K562 (cell line): Measurements from ENCODE around the gene SNAPC2. TPM values are rescaled to one million over a fixed set of nuclear protein-coding genes. Genes with fewer than 3 reads are reported as not detected.
A peak's percentile ranks its signal among the peaks of the same experiment; 100 is the strongest.

ENCODE experiments used
- ELK3 ChIP-seq: fragments of 450-650 bp; formaldehyde crosslinking; IDR thresholded peaks from 2 replicates; pipeline ENCODE4 v1.4.0; 2020; ENCODE audit warnings: mild to moderate bottlenecking
- GATAD2A ChIP-seq: fragments of 450-650 bp; IDR thresholded peaks from 2 replicates; pipeline ENCODE4 v1.6.1; 2017
- HEY1 ChIP-seq: fragments of 250-450 bp; sonication (Bioruptor Pico); IDR thresholded peaks from 2 replicates; pipeline ENCODE4 v1.5.0; 2020; ENCODE audit warnings: mild to moderate bottlenecking, moderate library complexity, borderline replicate concordance
- MTA1 ChIP-seq: fragments of 450-650 bp; IDR thresholded peaks from 2 replicates; pipeline ENCODE4 v1.6.1; 2017; ENCODE audit warnings: borderline replicate concordance
- MYBL2 ChIP-seq, 2 experiments: fragments of 450-650 bp in 1 of 2; sonication (generic) in 1 of 2; formaldehyde crosslinking in 1 of 2; IDR thresholded peaks; 2 replicates each; pipeline versions ENCODE4 v1.6.1 to v1.8.1; 2017 to 2022; ENCODE audit warnings: borderline replicate concordance in 1 of 2, inconsistent platforms in 1 of 2, low read depth in 1 of 2, mild to moderate bottlenecking in 1 of 2, missing genetic modification reagents in 1 of 2, moderate library complexity in 1 of 2
- MYC ChIP-seq, 2 experiments: fragments of 250-450 bp in 1 of 2; sonication (Bioruptor Pico) in 1 of 2; IDR thresholded peaks; 2 replicates each; pipeline versions ENCODE4 v1.5.1 to v1.6.1; 2012 to 2021; ENCODE audit warnings: low read depth in 2 of 2, borderline replicate concordance in 1 of 2, improper control_type of control experiment in 1 of 2, low read length in 1 of 2, mild to moderate bottlenecking in 1 of 2, moderate library complexity in 1 of 2
- MYNN ChIP-seq, 2 experiments: sonication (generic); formaldehyde crosslinking in 1 of 2; IDR thresholded peaks; 2 replicates each; pipeline versions ENCODE4 v1.5.0 to v1.6.1; 2016 to 2020; ENCODE audit warnings: antibody characterized with exemption in 1 of 2, missing genetic modification reagents in 1 of 2
- SRSF7 ChIP-seq: fragments of 200-400 bp; formaldehyde crosslinking; optimal IDR thresholded peaks from 2 replicates; pipeline ENCODE3; 2017; ENCODE audit warnings: mild to moderate bottlenecking, low read depth, low read length
- TAF9B ChIP-seq: fragments of 450-650 bp; IDR thresholded peaks from 2 replicates; pipeline ENCODE4 v1.6.1; 2018; ENCODE audit warnings: mild to moderate bottlenecking; ENCODE audit not compliant: partially characterized antibody
- ZNF408 ChIP-seq: fragments of 250-450 bp; sonication (Bioruptor Pico); IDR thresholded peaks from 2 replicates; pipeline ENCODE4 v1.4.0; 2020; ENCODE audit warnings: low read depth, mild to moderate bottlenecking, moderate library complexity
- ZNF644 ChIP-seq: fragments of 200-800 bp; sonication (Bioruptor generic); IDR thresholded peaks from 2 replicates; pipeline ENCODE4 v1.6.1; 2016; ENCODE audit warnings: low read depth, missing genetic modification characterization, missing compliant biosample characterization
- ZNF740 ChIP-seq, 3 experiments: fragments of 200-800 bp in 1 of 3; sonication (Bioruptor generic) in 1 of 3; sonication (generic) in 1 of 3; formaldehyde crosslinking in 1 of 3; IDR thresholded peaks; 2 replicates each; pipeline versions ENCODE4 v1.6.1 to v1.8.0; 2016 to 2022; ENCODE audit warnings: mild to moderate bottlenecking in 2 of 3, missing compliant biosample characterization in 2 of 3, missing genetic modification characterization in 2 of 3, missing genetic modification reagents in 1 of 3
- ZNF76 ChIP-seq: fragments of 250-450 bp; sonication (Bioruptor Pico); IDR thresholded peaks from 2 replicates; pipeline ENCODE4 v1.4.0; 2020; ENCODE audit warnings: mild to moderate bottlenecking, moderate library complexity, borderline replicate concordance
- ZNF79 ChIP-seq: fragments of 250-450 bp; sonication (Bioruptor Pico); IDR thresholded peaks from 2 replicates; pipeline ENCODE4 v1.4.0; 2020; ENCODE audit warnings: low read depth, mild to moderate bottlenecking, moderate library complexity
- polyA plus RNA-seq, 8 experiments: library from polyadenylated mRNA; depleted of rRNA in 4 of 8; stranded (reverse) in 5 of 8; unstranded in 3 of 8; fragments of >200 nt; fragmentation: Nextera tagmentation in 2 of 8; fragmentation: Illumina TruSeq in 1 of 8; extraction: Ambion mirVana in 2 of 8; extraction: Trizol in 1 of 8; gene quantifications; 2 replicates each; pipeline versions ENCODE4 v1.2.1 to v1.2.3, GENCODE V29; 2011 to 2014; ENCODE audit warnings: inconsistent platforms in 1 of 8, missing spikeins in 1 of 8
- total RNA-seq, 7 experiments: library from RNA; depleted of rRNA in 6 of 7; stranded (reverse); fragments of >200 nt in 6 of 7; fragmentation: Illumina TruSeq in 2 of 7; extraction: Trizol in 2 of 7; gene quantifications; 2 replicates each; pipeline versions ENCODE4 v1.2.1 to v1.2.3, GENCODE V29; 2011 to 2021; ENCODE audit warnings: low replicate concordance in 1 of 7
- TF ChIP-seq, protein P1 (sequence below): sonication (generic); formaldehyde crosslinking; IDR thresholded peaks from 2 replicates; pipeline ENCODE4 v1.8.1; 2023; ENCODE audit warnings: missing genetic modification reagents, mild to moderate bottlenecking, borderline replicate concordance
- TF ChIP-seq, protein P2 (sequence below): fragments of 450-650 bp; IDR thresholded peaks from 2 replicates; pipeline ENCODE4 v1.6.1; 2017; ENCODE audit warnings: mild to moderate bottlenecking, moderate library complexity

Gene SNAPC2
- total and polyA plus RNA-seq, 9 of the 15 experiments (the other 6 are each of a cell fraction or from before 2014, with no cell fraction given), result 0.59 to 45.1 (median 15.3) TPM

DNA sequence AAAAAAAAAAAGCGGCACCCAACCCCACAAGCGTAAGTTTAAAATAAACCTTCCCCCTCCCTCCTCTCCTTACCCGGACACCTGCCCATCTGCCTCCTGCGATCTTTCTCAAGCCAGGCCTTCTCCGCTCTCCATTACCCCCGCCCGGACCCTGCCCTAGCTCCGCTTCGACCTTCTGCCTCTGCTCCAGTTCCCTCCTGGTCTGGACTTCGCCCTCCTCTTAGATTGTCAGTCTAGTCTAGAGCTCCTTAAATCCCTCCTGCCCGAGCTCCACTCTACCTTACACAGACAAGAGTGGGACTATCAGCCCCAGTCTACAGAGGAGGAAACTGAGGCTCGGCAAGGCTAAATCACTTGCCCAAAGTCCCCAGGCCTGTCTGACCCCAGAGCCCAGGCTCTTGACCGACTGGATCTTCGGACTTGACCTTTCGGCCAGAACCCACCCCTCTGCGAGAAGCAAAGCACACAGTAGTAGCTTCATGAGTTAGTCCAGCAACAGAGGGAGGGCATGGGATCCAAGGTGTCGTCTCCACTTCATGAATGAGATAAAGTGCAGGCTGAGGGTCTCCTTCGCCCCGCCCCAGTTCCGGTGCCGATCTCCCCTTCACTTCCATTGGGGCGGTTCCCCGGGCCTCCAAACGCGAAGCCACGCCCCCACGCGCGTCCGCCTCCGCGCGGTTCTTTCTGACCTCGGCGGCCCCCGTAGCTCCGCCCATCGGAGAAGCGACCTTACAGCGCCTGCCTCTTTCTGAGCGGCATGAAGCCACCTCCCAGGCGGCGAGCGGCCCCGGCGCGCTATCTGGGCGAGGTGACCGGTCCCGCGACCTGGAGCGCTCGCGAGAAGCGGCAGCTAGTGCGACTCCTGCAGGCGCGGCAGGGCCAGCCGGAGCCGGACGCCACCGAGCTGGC is at the start of gene SNAPC2 (continued):
- TF ChIP-seq ELK3 (CRISPR knock-in tag) (no peak), MYNN (IDR thresholded peaks at IDR 0.05) (no peak), MYNN (CRISPR knock-in tag; IDR thresholded peaks at IDR 0.05) (no peak), ZNF76 (no peak), ZNF408 (no peak), MYC (IDR thresholded peaks at IDR 0.05; ENCODE audit: low read depth, low read length) (peak; percentile 79), MYC (CRISPR knock-in tag; IDR thresholded peaks at IDR 0.05; ENCODE audit: borderline replicate concordance, low read depth) (no peak), ZNF79 (no peak), HEY1 (no peak), MTA1 (no peak), ZNF644 (tag) (no peak), GATAD2A (no peak), SRSF7 (no peak), TAF9B (no peak), ZNF740 (CRISPR knock-in tag; IDR thresholded peaks at IDR 0.05) (no peak), ZNF740 (tag; IDR thresholded peaks at IDR 0.05) (no peak), MYBL2 (IDR thresholded peaks at IDR 0.05; ENCODE audit: low read depth) (no peak), MYBL2 (CRISPR knock-in tag; IDR thresholded peaks at IDR 0.05; ENCODE audit: borderline replicate concordance) (no peak)
- TF ChIP-seq, protein P1, sequence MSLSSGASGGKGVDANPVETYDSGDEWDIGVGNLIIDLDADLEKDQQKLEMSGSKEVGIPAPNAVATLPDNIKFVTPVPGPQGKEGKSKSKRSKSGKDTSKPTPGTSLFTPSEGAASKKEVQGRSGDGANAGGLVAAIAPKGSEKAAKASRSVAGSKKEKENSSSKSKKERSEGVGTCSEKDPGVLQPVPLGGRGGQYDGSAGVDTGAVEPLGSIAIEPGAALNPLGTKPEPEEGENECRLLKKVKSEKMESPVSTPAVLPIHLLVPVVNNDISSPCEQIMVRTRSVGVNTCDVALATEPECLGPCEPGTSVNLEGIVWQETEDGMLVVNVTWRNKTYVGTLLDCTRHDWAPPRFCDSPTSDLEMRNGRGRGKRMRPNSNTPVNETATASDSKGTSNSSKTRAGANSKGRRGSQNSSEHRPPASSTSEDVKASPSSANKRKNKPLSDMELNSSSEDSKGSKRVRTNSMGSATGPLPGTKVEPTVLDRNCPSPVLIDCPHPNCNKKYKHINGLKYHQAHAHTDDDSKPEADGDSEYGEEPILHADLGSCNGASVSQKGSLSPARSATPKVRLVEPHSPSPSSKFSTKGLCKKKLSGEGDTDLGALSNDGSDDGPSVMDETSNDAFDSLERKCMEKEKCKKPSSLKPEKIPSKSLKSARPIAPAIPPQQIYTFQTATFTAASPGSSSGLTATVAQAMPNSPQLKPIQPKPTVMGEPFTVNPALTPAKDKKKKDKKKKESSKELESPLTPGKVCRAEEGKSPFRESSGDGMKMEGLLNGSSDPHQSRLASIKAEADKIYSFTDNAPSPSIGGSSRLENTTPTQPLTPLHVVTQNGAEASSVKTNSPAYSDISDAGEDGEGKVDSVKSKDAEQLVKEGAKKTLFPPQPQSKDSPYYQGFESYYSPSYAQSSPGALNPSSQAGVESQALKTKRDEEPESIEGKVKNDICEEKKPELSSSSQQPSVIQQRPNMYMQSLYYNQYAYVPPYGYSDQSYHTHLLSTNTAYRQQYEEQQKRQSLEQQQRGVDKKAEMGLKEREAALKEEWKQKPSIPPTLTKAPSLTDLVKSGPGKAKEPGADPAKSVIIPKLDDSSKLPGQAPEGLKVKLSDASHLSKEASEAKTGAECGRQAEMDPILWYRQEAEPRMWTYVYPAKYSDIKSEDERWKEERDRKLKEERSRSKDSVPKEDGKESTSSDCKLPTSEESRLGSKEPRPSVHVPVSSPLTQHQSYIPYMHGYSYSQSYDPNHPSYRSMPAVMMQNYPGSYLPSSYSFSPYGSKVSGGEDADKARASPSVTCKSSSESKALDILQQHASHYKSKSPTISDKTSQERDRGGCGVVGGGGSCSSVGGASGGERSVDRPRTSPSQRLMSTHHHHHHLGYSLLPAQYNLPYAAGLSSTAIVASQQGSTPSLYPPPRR (CRISPR knock-in tag), result no peak
- TF ChIP-seq, protein P2, sequence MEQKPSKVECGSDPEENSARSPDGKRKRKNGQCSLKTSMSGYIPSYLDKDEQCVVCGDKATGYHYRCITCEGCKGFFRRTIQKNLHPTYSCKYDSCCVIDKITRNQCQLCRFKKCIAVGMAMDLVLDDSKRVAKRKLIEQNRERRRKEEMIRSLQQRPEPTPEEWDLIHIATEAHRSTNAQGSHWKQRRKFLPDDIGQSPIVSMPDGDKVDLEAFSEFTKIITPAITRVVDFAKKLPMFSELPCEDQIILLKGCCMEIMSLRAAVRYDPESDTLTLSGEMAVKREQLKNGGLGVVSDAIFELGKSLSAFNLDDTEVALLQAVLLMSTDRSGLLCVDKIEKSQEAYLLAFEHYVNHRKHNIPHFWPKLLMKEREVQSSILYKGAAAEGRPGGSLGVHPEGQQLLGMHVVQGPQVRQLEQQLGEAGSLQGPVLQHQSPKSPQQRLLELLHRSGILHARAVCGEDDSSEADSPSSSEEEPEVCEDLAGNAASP, result no peak
